HG02943 (cell line): ENCODE data around the gene DYRK1B.
"Not testable (repeated sequence)": the region's sequence is repeated elsewhere in the genome, so short reads cannot be mapped to it uniquely, and the experiment has no call there.

ENCODE experiments used
- ATAC-seq: cut with Tn5 transposase; IDR thresholded peaks from one replicate; pipeline ENCODE4 v1.9.1; 2021; ENCODE audit warnings: mild to moderate bottlenecking, low read depth, moderate library complexity; ENCODE audit not compliant: unreplicated experiment

DYRK1B gene

GRCh38 chr19:39814111-39814510 lies 19.9 kb downstream of the DYRK1B start:
- not testable (repeated sequence) for ATAC-seq

- ATAC-seq: no peak
Measured at GRCh38 chr19:39813264-39813993, 20.5 kb downstream of the DYRK1B start.

- ATAC-seq: no peak
Measured at GRCh38 chr19:39811064-39811463, 22.9 kb downstream of the DYRK1B start.

GRCh38 chr19:39810424-39810823 lies 23.5 kb downstream of the DYRK1B start:
- no peak for ATAC-seq

GRCh38 chr19:39809368-39809767 lies 24.6 kb downstream of the DYRK1B start:
- no peak for ATAC-seq

- not testable (repeated sequence) for ATAC-seq
Measured at GRCh38 chr19:39808688-39809087, 25.3 kb downstream of the DYRK1B start.

GRCh38 chr19:39807846-39808364 lies 26.1 kb downstream of the DYRK1B start:
- no peak for ATAC-seq

- no peak for ATAC-seq
Measured at GRCh38 chr19:39805104-39805503, 28.9 kb downstream of the DYRK1B start.

- no peak for ATAC-seq
Measured at GRCh38 chr19:39802958-39803357, 31.0 kb downstream of the DYRK1B start.

- no peak for ATAC-seq
Measured at GRCh38 chr19:39797083-39797482, 36.9 kb downstream of the DYRK1B start.

GRCh38 chr19:39796000-39796498 lies 37.9 kb downstream of the DYRK1B start:
- no peak for ATAC-seq

GRCh38 chr19:39795001-39795400 lies 39.0 kb downstream of the DYRK1B start:
- no peak for ATAC-seq

- no peak for ATAC-seq
Measured at GRCh38 chr19:39792999-39793546, 40.9 kb downstream of the DYRK1B start.

- no peak for ATAC-seq
Measured at GRCh38 chr19:39788244-39788643, 45.7 kb downstream of the DYRK1B start.

GRCh38 chr19:39780894-39781293 lies 53.1 kb downstream of the DYRK1B start:
- ATAC-seq: no peak

- ATAC-seq: no peak
Measured at GRCh38 chr19:39778763-39779162, 55.2 kb downstream of the DYRK1B start, which contains the start of gene LEUTX. LEUTX (plus strand) TSS chr19:39778854; CDS start chr19:39778921, 67 bp downstream.
